NB4 (cell line): Measurements from ENCODE around the gene AATK.

ENCODE experiments used
- DNase-seq: peaks from one replicate; pipeline ENCODE4 v3.0.0; 2010; ENCODE audit warnings: low read depth
- H3K4me3 ChIP-seq: one replicate; pipeline ENCODE4 v1.5.1; 2011; ENCODE audit warnings: mild to moderate bottlenecking, low read depth, low read length, moderate library complexity
- CTCF ChIP-seq: IDR thresholded peaks from one replicate; pipeline ENCODE4 v1.5.1; 2012; ENCODE audit warnings: low read depth, low read length
- MAX ChIP-seq: IDR thresholded peaks from 2 replicates; pipeline ENCODE4 v1.6.1; 2011; ENCODE audit warnings: low read depth, low read length
- MYC ChIP-seq: IDR thresholded peaks from 2 replicates; pipeline ENCODE4 v1.6.1; 2011; ENCODE audit warnings: low read depth, low read length
- POLR2A ChIP-seq: IDR thresholded peaks from 2 replicates; pipeline ENCODE4 v1.6.1; 2011; ENCODE audit warnings: mild to moderate bottlenecking; ENCODE audit not compliant: insufficient read length; ENCODE audit errors: extremely low read depth

Gene AATK

GRCh38 chr17:81131486-81132196, 34.4 kb downstream of the AATK start:
- TF ChIP-seq CTCF (no peak), MAX (no peak), MYC (no peak), POLR2A (no peak)
- no peak for DNase-seq
- H3K4me3 ChIP-seq: no peak overlapping the region

GRCh38 chr17:81130385-81131361, 35.3 kb downstream of the AATK start:
- TF ChIP-seq MAX (no peak), CTCF (no peak)
- no peak overlapping the region for H3K4me3 ChIP-seq
- no peak for DNase-seq

GRCh38 chr17:81129711-81130367, 36.2 kb downstream of the AATK start:
- TF ChIP-seq MAX: no peak
- TF ChIP-seq POLR2A: no peak
- no peak for TF ChIP-seq MYC
- no peak for TF ChIP-seq CTCF
- DNase-seq: no peak
- no peak overlapping the region for H3K4me3 ChIP-seq

GRCh38 chr17:81129289-81129688, 36.7 kb downstream of the AATK start:
- no peak for TF ChIP-seq POLR2A
- no peak for TF ChIP-seq MYC
- TF ChIP-seq MAX: no peak
- TF ChIP-seq CTCF: peak; percentile 29
- peak; percentile 33 for DNase-seq
- no peak overlapping the region for H3K4me3 ChIP-seq

GRCh38 chr17:81128774-81129173, 37.2 kb downstream of the AATK start:
- no peak for TF ChIP-seq POLR2A
- no peak for TF ChIP-seq CTCF
- TF ChIP-seq MAX: no peak
- no peak for TF ChIP-seq MYC
- no peak for DNase-seq
- H3K4me3 ChIP-seq: no peak overlapping the region
